ENCODE results near the gene ZBTB47. TPM values are rescaled to one million over a fixed set of nuclear protein-coding genes. Genes with fewer than 3 reads are reported as not detected.

The ZBTB47 gene
- total and polyA plus RNA-seq, 2 donors (not counting 1 experiment from before 2014, with no cell fraction given): 15.6 to 49.4 TPM

GRCh38 chr3:42689421-42690014, 36.0 kb downstream of the ZBTB47 start:
- H3K27ac ChIP-seq (ENCODE audit: insufficient read depth, low read length): no peak overlapping the region
- no peak overlapping the region for H3K4me3 ChIP-seq (replicated peaks in 1 of 4; ENCODE audit: control extremely low read depth in 1 of 4, insufficient read depth in 1 of 4, low read depth in 3 of 4, low read length in 4 of 4)
- H3K9me3 ChIP-seq (ENCODE audit: control insufficient read depth, insufficient read depth, low read depth, low read length): no peaks in the 10 kb centered on the region
- H3K4me2 ChIP-seq (ENCODE audit: extremely low read depth, insufficient read depth, low read length): no peak overlapping the region
- H4K20me1 ChIP-seq (ENCODE audit: control insufficient read depth, extremely low read depth, insufficient read depth, low read length): no peaks in the 10 kb centered on the region
- H3K27me3 ChIP-seq (ENCODE audit: control insufficient read depth, insufficient read depth, low read length): peaks cover 22% of the 10 kb centered on the region
- no peak overlapping the region for H2AFZ ChIP-seq (ENCODE audit: low read length)
- peaks cover 6% of the 10 kb centered on the region for H3K4me1 ChIP-seq (ENCODE audit: control insufficient read depth, extremely low read depth, insufficient read depth, low read length)
- no peak for DNase-seq (ENCODE audit: low read depth in 2 of 2)
- no peak overlapping the region for H3K9ac ChIP-seq (ENCODE audit: insufficient read depth, low read length)
- H3K36me3 ChIP-seq (ENCODE audit: control insufficient read depth, insufficient read depth, low read length): no peaks in the 10 kb centered on the region
- H3K79me2 ChIP-seq (ENCODE audit: control insufficient read depth, insufficient read depth, low read length): no peaks in the 10 kb centered on the region
- no peak for TF ChIP-seq CTCF (conservative IDR thresholded peaks at IDR 0.05 in 1 of 2, IDR thresholded peaks at IDR 0.05 in 1 of 2; ENCODE audit: low read depth in 1 of 2, low read length in 2 of 2)

- Histone ChIP-seq H3K4me1 (ENCODE audit: control insufficient read depth, extremely low read depth, insufficient read depth, low read length) (peaks cover 2% of the 10 kb centered on the region), H3K27me3 (ENCODE audit: control insufficient read depth, insufficient read depth, low read length) (peaks cover 24% of the 10 kb centered on the region), H3K79me2 (ENCODE audit: control insufficient read depth, insufficient read depth, low read length) (no peaks in the 10 kb centered on the region), H3K4me2 (ENCODE audit: extremely low read depth, insufficient read depth, low read length) (no peak overlapping the region), H3K4me3 (replicated peaks in 1 of 4; ENCODE audit: control extremely low read depth in 1 of 4, insufficient read depth in 1 of 4, low read depth in 3 of 4, low read length in 4 of 4) (no peak overlapping the region), H3K9me3 (ENCODE audit: control insufficient read depth, insufficient read depth, low read depth, low read length) (no peaks in the 10 kb centered on the region), H2AFZ (ENCODE audit: low read length) (no peak overlapping the region), H3K27ac (ENCODE audit: insufficient read depth, low read length) (no peak overlapping the region), H3K9ac (ENCODE audit: insufficient read depth, low read length) (no peak overlapping the region), H4K20me1 (ENCODE audit: control insufficient read depth, extremely low read depth, insufficient read depth, low read length) (no peaks in the 10 kb centered on the region), H3K36me3 (ENCODE audit: control insufficient read depth, insufficient read depth, low read length) (no peaks in the 10 kb centered on the region)
- no peak for TF ChIP-seq CTCF (conservative IDR thresholded peaks at IDR 0.05 in 1 of 2, IDR thresholded peaks at IDR 0.05 in 1 of 2; ENCODE audit: low read depth in 1 of 2, low read length in 2 of 2)
- no peak for TF ChIP-seq EZH2 (IDR thresholded peaks at IDR 0.05; ENCODE audit: low read length, missing control alignments)
- DNase-seq (ENCODE audit: low read depth in 2 of 2): no peak
Observed at GRCh38 chr3:42690191-42690590, 36.7 kb downstream of the ZBTB47 start.

- Histone ChIP-seq H3K9ac (ENCODE audit: insufficient read depth, low read length) (no peak overlapping the region), H3K4me1 (ENCODE audit: control insufficient read depth, extremely low read depth, insufficient read depth, low read length) (no peaks in the 10 kb centered on the region), H3K79me2 (ENCODE audit: control insufficient read depth, insufficient read depth, low read length) (no peaks in the 10 kb centered on the region), H3K9me3 (ENCODE audit: control insufficient read depth, insufficient read depth, low read depth, low read length) (no peaks in the 10 kb centered on the region), H3K27ac (ENCODE audit: insufficient read depth, low read length) (no peak overlapping the region), H3K4me3 (replicated peaks in 1 of 4; ENCODE audit: control extremely low read depth in 1 of 4, insufficient read depth in 1 of 4, low read depth in 3 of 4, low read length in 4 of 4) (no peak overlapping the region), H3K36me3 (ENCODE audit: control insufficient read depth, insufficient read depth, low read length) (no peaks in the 10 kb centered on the region), H3K4me2 (ENCODE audit: extremely low read depth, insufficient read depth, low read length) (no peak overlapping the region), H2AFZ (ENCODE audit: low read length) (no peak overlapping the region), H4K20me1 (ENCODE audit: control insufficient read depth, extremely low read depth, insufficient read depth, low read length) (no peaks in the 10 kb centered on the region), H3K27me3 (ENCODE audit: control insufficient read depth, insufficient read depth, low read length) (peaks cover 23% of the 10 kb centered on the region)
- DNase-seq (ENCODE audit: low read depth in 2 of 2): no peak
- TF ChIP-seq EZH2 (IDR thresholded peaks at IDR 0.05; ENCODE audit: low read length, missing control alignments) (no peak), CTCF (conservative IDR thresholded peaks at IDR 0.05 in 1 of 2, IDR thresholded peaks at IDR 0.05 in 1 of 2; ENCODE audit: low read depth in 1 of 2, low read length in 2 of 2) (no peak)
Observed at GRCh38 chr3:42690766-42691680, 37.5 kb downstream of the ZBTB47 start.

Measured in fibroblast of lung (primary cell).